Fibroblast of the conjunctiva (primary cell): ENCODE measurements around the gene CCDC27.

ENCODE experiments used
- DNase-seq: peaks from one replicate; pipeline ENCODE4 v3.0.0-alpha.2; 2010; ENCODE audit warnings: low read depth

CCDC27 gene

GRCh38 chr1:3718764-3719163 lies 33.5 kb upstream of the CCDC27 start:
- no peak for DNase-seq

DNA sequence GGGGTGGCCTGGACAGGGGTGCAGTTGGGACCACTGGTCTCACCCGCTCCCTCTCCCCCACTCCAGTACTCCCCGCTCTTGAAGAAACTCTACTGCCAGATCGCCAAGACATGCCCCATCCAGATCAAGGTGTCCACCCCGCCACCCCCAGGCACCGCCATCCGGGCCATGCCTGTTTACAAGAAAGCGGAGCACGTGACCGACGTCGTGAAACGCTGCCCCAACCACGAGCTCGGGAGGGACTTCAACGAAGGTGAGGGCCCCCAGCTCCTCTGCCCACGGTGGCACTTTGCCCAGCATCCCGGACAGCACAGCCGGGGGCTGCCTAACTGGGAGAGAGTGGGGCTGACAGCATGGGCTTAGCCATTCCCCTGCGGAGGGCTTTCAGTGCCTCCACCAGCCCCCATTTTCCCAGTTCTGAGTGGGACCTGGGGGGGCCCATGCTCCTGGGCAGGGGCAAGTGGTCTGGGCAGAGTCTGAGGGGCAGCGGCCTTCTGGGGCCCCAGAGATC lies 30.2 kb upstream of the CCDC27 start:
- DNase-seq = no peak

DNA sequence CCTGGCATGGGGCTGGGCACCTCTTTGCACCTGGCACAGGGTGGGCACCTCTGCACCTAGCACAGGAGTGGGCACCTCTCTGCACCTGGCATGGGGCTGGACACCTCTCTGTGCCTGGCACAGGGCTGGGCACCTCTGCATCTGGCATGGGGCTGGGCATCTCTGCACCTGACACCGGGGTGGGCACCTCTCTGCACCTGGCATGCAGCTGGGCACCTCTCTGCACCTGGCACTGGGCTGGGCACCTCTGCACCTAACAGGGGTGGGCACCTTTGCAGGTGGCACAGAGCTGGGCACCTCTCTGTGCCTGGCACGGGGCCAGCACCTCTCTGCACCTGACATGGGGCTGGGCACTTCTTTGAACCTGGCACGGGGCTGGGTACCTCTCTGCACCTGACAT lies 29.4 kb upstream of the CCDC27 start:
- DNase-seq = no peak

GRCh38 chr1:3724416-3725030 lies 27.7 kb upstream of the CCDC27 start:
- DNase-seq = peak; percentile 24

GRCh38 chr1:3725366-3725765 lies 26.9 kb upstream of the CCDC27 start:
- no peak for DNase-seq

- no peak for DNase-seq
Measured at GRCh38 chr1:3727042-3727824, 25.0 kb upstream of the CCDC27 start.

DNA sequence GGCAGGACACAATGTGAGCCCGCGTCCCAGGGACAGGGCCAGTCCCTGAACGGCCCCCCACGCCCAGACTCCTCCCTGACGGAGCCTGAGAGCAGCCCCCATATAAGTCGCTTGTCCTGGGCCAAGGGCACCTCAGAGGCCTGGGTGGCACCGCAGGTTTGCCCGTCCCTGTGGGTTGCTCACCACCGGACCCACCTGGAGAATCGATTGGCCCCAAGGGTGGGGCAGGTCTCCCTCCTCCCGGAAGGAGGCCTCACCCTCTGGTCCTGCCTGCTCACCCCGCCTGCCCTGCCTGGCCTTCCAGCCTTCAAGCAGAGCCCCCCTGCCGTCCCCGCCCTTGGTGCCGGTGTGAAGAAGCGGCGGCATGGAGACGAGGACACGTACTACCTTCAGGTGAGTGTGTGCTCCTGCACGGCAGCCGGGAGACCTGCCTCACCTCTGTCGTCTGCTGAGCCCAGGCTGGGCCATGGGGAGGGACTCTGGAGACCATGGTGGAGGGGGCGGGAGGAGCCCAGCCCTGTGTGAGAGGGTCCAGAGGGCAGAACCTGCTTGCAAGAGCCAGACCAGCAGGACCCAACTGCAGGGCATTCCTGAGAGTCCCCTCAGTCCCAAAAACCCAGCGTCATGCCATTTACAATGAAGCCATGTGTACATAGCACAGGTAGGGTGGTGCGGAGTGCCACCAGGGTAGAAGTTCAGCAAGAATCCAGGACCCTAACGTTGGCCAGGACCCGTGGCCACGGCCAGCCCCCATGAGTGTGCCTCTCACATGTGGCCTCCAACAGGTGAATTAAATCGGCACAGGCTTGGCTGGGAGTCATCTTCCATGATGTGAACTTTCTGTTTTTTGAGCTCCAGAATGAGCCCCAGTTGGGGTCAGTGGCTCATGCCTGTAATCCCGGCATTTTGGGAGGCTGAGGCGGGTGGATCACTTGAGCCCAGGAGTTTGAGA lies 24.1 kb upstream of the CCDC27 start:
- no peak for DNase-seq

DNA sequence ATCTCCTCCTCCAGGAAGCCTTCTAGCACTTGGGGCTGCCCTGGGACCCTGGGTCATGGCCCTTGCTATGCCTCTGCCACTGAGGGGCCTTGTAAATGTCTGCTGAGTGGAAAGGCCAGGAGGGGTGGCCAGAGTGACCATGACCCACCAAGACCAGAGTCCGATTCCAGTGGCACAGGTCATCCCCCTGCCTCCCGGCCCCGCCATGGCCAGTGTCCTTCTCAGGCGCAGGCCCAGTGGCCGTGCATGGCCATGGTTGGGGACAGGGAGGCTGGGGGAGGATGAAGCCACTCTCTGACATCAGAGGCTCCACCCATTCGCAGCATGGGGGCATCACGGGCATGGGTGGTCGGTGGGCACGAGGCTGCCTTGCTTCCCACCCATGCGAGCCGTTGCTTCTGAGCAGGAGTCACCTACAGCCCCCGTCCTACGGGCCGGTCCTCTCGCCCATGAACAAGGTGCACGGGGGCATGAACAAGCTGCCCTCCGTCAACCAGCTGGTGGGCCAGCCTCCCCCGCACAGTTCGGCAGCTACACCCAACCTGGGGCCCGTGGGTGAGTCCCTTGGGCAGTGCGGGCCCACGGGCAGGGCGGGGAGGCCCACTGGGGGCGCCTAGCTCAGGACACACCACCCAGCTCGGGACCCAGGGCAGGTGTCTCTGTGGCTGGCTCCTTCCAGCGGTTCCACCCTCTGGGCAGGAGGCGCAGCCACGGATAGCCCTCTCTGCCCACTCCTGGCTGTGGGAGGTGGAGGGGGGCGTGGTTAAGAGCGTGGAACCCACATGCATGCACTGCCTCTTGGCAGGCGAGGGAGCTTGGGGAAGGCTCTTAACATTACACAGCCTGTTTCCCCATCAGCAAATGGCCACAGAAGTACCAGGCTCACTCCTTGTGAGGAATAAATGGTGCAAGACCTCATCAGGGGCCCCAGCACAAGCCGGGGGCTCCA lies 22.4 kb upstream of the CCDC27 start:
- DNase-seq = no peak

- DNase-seq = no peak
Measured at GRCh38 chr1:3730543-3731247, 21.6 kb upstream of the CCDC27 start.

DNA sequence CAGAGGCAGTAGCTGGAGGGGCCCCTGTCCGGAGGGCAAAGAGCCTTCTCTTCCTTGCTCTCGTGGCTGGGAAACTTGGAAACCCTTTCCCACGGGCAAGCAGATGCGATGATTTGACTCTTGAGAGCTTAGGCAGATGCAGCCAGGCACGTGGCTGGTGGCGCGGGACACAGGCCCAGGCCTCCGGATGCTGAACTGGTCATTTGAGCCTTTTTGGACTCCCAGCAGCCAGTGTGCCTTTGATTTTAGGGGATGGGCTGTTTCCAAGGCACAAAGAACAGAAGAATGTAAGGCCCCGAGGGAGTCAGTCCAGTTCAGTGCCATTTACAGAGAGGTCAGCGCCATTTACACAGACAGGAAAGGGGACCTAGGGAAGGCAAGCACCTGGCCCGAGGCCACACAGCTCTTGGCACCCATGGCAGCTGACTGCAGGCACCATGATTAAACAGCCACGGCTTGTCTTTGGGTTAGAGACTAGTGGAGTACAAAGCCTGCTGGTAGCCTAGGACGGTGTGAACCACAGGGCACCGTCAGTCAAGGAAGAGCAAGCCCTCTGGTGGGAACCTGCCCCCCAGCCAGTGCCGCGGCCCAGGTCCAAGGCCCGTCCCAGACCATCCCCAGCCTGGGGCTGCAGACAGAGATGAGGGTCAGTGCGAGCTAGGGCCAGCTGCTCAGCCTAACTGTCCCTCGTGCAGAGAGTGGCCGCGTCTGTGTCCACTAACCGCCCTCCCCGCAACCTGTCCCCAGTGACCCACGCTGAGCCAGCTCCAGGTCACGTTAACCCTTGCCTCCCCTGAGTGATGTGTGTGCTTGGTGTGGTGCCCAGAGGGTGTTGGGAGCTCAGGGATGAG lies 20.4 kb upstream of the CCDC27 start:
- DNase-seq = no peak

GRCh38 chr1:3732434-3733093 lies 19.7 kb upstream of the CCDC27 start:
- DNase-seq = no peak

DNA sequence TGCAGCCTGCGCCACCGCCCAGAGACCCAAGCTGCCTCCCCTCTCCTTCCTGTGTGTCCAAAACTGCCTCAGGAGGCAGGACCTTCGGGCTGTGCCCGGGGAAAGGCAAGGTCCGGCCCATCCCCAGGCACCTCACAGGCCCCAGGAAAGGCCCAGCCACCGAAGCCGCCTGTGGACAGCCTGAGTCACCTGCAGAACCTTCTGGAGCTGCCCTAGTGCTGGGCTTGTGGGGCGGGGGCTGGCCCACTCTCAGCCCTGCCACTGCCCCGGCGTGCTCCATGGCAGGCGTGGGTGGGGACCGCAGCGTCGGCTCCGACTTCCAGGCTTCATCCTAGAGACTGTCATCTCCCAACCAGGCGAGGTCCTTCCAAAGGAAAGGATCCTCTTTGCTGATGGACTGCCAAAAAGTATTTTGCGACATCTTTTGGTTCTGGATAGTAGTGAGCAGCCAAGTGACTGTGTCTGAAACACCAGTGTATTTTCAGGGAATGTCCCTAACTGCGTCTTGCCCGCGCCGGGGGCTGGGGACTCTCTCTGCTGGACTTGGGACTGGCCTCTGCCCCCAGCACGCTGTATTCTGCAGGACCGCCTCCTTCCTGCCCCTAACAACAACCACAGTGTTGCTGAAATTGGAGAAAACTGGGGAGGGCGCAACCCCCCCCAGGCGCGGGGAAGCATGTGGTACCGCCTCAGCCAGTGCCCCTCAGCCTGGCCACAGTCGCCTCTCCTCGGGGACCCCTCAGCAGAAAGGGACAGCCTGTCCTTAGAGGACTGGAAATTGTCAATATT lies 19.0 kb upstream of the CCDC27 start:
- no peak for DNase-seq

DNA sequence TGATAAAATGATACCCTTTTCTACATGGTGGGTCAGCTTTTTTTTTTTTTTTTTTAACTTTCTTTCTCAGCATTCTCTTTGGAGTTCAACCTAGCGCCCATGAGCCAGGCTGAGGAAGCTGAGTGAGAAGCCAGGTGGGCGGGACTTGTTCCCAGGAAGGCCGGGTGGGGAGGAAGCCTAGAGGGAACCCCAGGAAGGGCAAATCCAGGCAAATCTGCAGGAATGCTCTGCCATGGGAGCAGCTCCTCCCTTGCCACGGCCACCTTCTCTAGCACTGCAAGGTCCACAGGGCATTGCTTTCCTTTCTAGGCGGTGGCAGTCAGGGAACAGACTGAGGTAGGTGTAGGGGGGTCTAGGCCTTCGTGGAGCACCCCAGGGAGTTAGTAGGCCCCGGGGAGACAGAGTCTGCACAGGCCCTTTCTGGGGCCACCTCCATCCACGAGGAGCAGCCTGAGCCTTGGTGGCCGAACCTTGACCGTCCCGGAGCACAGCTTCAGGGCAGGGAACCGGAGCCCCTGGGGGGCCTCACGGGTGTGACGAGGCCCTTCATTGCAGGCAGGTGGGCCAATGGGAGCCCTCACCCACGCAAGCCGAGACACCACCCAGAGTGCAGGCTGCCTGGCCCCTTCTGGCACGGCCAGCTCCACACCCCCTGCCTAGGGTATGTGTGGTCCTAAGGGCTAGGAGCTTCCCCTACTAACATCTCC lies 18.2 kb upstream of the CCDC27 start:
- no peak for DNase-seq

GRCh38 chr1:3734602-3735001 lies 17.6 kb upstream of the CCDC27 start:
- no peak for DNase-seq

GRCh38 chr1:3735027-3735681 lies 17.1 kb upstream of the CCDC27 start:
- no peak for DNase-seq

- DNase-seq = no peak
Measured at GRCh38 chr1:3735688-3736087, 16.6 kb upstream of the CCDC27 start.

GRCh38 chr1:3736131-3736561 lies 16.1 kb upstream of the CCDC27 start:
- no peak for DNase-seq
